Measurements from ENCODE around the gene LGALS7. TPM values are rescaled to one million over a fixed set of nuclear protein-coding genes. Genes with fewer than 3 reads are reported as not detected.

The LGALS7 gene
- total and polyA plus RNA-seq, 2 of the 13 experiments (the other 11 are each of a cell fraction or from before 2014, with no cell fraction given) = 0.73 TPM; not detected in 1

DNA sequence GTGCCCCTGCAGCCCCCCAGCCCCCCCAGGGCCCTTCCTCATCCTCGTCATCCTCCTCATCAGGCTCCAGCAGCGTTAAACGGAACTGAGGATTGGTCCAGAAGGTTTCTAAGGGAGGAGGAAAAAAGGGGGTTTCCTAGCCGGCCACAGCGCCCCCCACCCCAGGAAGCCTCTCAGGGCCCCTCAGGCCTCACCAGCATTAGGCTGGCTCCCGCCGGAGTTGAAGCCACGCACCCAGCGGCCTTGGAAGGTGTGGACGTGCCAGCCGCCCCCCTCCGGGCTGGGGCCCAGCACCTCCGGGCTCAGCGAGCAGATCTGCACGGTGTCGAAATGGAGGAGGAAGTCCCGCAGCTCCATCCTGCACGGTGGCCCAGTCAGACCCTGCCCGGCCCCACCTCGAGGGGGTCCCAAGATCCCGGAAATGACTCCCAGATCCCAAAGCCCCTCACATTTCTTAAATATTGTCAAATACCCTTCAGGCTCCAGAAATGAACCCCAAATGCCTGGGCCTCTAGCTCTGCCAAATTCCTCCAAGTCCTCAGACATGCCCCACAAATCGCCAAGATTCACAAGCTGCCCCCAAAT lies 35.9 kb downstream of the LGALS7 start (continued):
- TF ChIP-seq, protein P1, sequence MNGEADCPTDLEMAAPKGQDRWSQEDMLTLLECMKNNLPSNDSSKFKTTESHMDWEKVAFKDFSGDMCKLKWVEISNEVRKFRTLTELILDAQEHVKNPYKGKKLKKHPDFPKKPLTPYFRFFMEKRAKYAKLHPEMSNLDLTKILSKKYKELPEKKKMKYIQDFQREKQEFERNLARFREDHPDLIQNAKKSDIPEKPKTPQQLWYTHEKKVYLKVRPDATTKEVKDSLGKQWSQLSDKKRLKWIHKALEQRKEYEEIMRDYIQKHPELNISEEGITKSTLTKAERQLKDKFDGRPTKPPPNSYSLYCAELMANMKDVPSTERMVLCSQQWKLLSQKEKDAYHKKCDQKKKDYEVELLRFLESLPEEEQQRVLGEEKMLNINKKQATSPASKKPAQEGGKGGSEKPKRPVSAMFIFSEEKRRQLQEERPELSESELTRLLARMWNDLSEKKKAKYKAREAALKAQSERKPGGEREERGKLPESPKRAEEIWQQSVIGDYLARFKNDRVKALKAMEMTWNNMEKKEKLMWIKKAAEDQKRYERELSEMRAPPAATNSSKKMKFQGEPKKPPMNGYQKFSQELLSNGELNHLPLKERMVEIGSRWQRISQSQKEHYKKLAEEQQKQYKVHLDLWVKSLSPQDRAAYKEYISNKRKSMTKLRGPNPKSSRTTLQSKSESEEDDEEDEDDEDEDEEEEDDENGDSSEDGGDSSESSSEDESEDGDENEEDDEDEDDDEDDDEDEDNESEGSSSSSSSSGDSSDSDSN (CRISPR knock-in tag; IDR thresholded peaks at IDR 0.05) = peak; percentile 64; the same call in 1 of the 2 replicates
- TF ChIP-seq, protein P2, sequence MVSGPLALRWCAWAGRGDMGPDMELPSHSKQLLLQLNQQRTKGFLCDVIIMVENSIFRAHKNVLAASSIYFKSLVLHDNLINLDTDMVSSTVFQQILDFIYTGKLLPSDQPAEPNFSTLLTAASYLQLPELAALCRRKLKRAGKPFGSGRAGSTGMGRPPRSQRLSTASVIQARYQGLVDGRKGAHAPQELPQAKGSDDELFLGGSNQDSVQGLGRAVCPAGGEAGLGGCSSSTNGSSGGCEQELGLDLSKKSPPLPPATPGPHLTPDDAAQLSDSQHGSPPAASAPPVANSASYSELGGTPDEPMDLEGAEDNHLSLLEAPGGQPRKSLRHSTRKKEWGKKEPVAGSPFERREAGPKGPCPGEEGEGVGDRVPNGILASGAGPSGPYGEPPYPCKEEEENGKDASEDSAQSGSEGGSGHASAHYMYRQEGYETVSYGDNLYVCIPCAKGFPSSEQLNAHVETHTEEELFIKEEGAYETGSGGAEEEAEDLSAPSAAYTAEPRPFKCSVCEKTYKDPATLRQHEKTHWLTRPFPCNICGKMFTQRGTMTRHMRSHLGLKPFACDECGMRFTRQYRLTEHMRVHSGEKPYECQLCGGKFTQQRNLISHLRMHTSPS (CRISPR knock-in tag; IDR thresholded peaks at IDR 0.05; ENCODE audit: low read depth) = peak; percentile 32; the same call in 1 of the 2 replicates
- 0 out of 2 replicates have a peak, but pooled peaks have one; percentile 43 for TF ChIP-seq ZNF83 (CRISPR knock-in tag; IDR thresholded peaks at IDR 0.05; ENCODE audit: borderline replicate concordance)
- TF ChIP-seq NR1H2 (CRISPR knock-in tag; IDR thresholded peaks at IDR 0.05; ENCODE audit: borderline replicate concordance, low read depth) = no peak
- TF ChIP-seq PITX1 (CRISPR knock-in tag; IDR thresholded peaks at IDR 0.05) = peak; percentile 38; the same call in 1 of the 2 replicates
- TF ChIP-seq ETV5 (CRISPR knock-in tag; IDR thresholded peaks at IDR 0.05; ENCODE audit: borderline replicate concordance) = peak; percentile 40; the same call in 1 of the 2 replicates
- TF ChIP-seq KLF15 (CRISPR knock-in tag; IDR thresholded peaks at IDR 0.05; ENCODE audit: borderline replicate concordance) = no peak
- TF ChIP-seq, protein P3, sequence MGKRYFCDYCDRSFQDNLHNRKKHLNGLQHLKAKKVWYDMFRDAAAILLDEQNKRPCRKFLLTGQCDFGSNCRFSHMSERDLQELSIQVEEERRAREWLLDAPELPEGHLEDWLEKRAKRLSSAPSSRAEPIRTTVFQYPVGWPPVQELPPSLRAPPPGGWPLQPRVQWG (CRISPR knock-in tag; IDR thresholded peaks at IDR 0.05; ENCODE audit: borderline replicate concordance, low read depth) = no peak
- no peak for TF ChIP-seq HDAC6 (IDR thresholded peaks at IDR 0.05; ENCODE audit: low read depth, low read length)
- TF ChIP-seq ZNF350 (CRISPR knock-in tag; IDR thresholded peaks at IDR 0.05; ENCODE audit: borderline replicate concordance, low read depth) = peak; percentile 44; the same call in 1 of the 2 replicates

Data from HepG2 (cell line).